ENCODE measurements around the gene BCORL1.

BCORL1 gene

GRCh38 chrX:130093271-130093670 lies 110.8 kb downstream of the BCORL1 start:
- no peak for DNase-seq (ENCODE audit: low read depth)

- DNase-seq (ENCODE audit: low read depth), result no peak
Observed at GRCh38 chrX:130094696-130095095, 112.3 kb downstream of the BCORL1 start.

GRCh38 chrX:130095249-130096030 lies 113.0 kb downstream of the BCORL1 start:
- DNase-seq (ENCODE audit: low read depth), result no peak

- DNase-seq (ENCODE audit: low read depth), result no peak
Observed at GRCh38 chrX:130097507-130098209, 115.2 kb downstream of the BCORL1 start.

- no peak for DNase-seq (ENCODE audit: low read depth)
Observed at GRCh38 chrX:130098210-130098552, 115.7 kb downstream of the BCORL1 start.

GRCh38 chrX:130100180-130100579 lies 117.7 kb downstream of the BCORL1 start:
- DNase-seq (ENCODE audit: low read depth), result no peak

GRCh38 chrX:130103605-130104004 lies 121.2 kb downstream of the BCORL1 start:
- DNase-seq (ENCODE audit: low read depth), result no peak

- no peak for DNase-seq (ENCODE audit: low read depth)
Observed at GRCh38 chrX:130105244-130105643, 122.8 kb downstream of the BCORL1 start.

GRCh38 chrX:130106071-130106470 lies 123.6 kb downstream of the BCORL1 start:
- DNase-seq (ENCODE audit: low read depth), result no peak

Data from stimulated activated CD8-positive, alpha-beta memory T cell treated with anti-CD3 and anti-CD28 coated beads, Interleukin-15, amount 100 ng/mL, for 1 hour (primary cell).